ENCODE data around the gene SCYGR8. TPM values are rescaled to one million over a fixed set of nuclear protein-coding genes. Genes with fewer than 3 reads are reported as not detected.

SCYGR8 gene
- total RNA-seq, 1 donor from 2014 or later = not detected

Other genes starting within 250 kb of the SCYGR8 start
- gene SCYGR2, start 147.0 kb upstream of the SCYGR8 start, total RNA-seq = not detected in 2 replicates
- gene SCYGR3, start 131.1 kb upstream of the SCYGR8 start, total RNA-seq = not detected in 2 replicates
- not detected in 2 replicates for gene SCYGR4, start 128.4 kb upstream of the SCYGR8 start, total RNA-seq
- not detected in 2 replicates for gene SCYGR5, start 79.1 kb upstream of the SCYGR8 start, total RNA-seq
- gene SLC19A3, start 27.9 kb upstream of the SCYGR8 start, total RNA-seq = 0.07 and 0.39 TPM in 2 replicates
- not detected in 2 replicates for gene SCYGR6, start 21.1 kb upstream of the SCYGR8 start, total RNA-seq
- not detected in 2 replicates for gene SCYGR7, start 17.6 kb upstream of the SCYGR8 start, total RNA-seq
- 1.1 TPM in 1 of 2 replicates, not detected in the other for gene CCL20, start 67.9 kb downstream of the SCYGR8 start, total RNA-seq
- gene DAW1, start 125.7 kb downstream of the SCYGR8 start, total RNA-seq = 15.0 and 16.6 TPM in 2 replicates